Pons (tissue), 1 donor: ENCODE results near the gene SULF2.

Experiments
- DNase-seq: peaks from one replicate; pipeline ENCODE4 v3.0.0-alpha.2; 2016; ENCODE audit warnings: low spot score

SULF2 gene

GRCh38 chr20:47669152-47669425 lies 116.2 kb downstream of the SULF2 start:
- DNase-seq: no peak

GRCh38 chr20:47668313-47669151 lies 116.7 kb downstream of the SULF2 start:
- DNase-seq: no peak

GRCh38 chr20:47667531-47668312 lies 117.6 kb downstream of the SULF2 start:
- DNase-seq: no peak

GRCh38 chr20:47667086-47667485 lies 118.2 kb downstream of the SULF2 start:
- DNase-seq: no peak

- no peak for DNase-seq
Measured at GRCh38 chr20:47666304-47666703, 119.0 kb downstream of the SULF2 start.

GRCh38 chr20:47665221-47665991 lies 119.9 kb downstream of the SULF2 start:
- no peak for DNase-seq

GRCh38 chr20:47664744-47665143 lies 120.5 kb downstream of the SULF2 start:
- no peak for DNase-seq

GRCh38 chr20:47664068-47664437 lies 121.2 kb downstream of the SULF2 start:
- DNase-seq: no peak

GRCh38 chr20:47663354-47664067 lies 121.8 kb downstream of the SULF2 start:
- peak; percentile 71 for DNase-seq

- DNase-seq: no peak
Measured at GRCh38 chr20:47662483-47663353, 122.6 kb downstream of the SULF2 start.

GRCh38 chr20:47661714-47662113 lies 123.6 kb downstream of the SULF2 start:
- DNase-seq: no peak

GRCh38 chr20:47660983-47661700 lies 124.1 kb downstream of the SULF2 start:
- no peak for DNase-seq

- no peak for DNase-seq
Measured at GRCh38 chr20:47660602-47660905, 124.7 kb downstream of the SULF2 start.

- no peak for DNase-seq
Measured at GRCh38 chr20:47659904-47660601, 125.2 kb downstream of the SULF2 start.

GRCh38 chr20:47656318-47656717 lies 129.0 kb downstream of the SULF2 start:
- DNase-seq: no peak

GRCh38 chr20:47655635-47656034 lies 129.6 kb downstream of the SULF2 start:
- DNase-seq: no peak

- no peak for DNase-seq
Measured at GRCh38 chr20:47654370-47654769, 130.9 kb downstream of the SULF2 start.

- no peak for DNase-seq
Measured at GRCh38 chr20:47653869-47654268, 131.4 kb downstream of the SULF2 start.

- no peak for DNase-seq
Measured at GRCh38 chr20:47652794-47653193, 132.5 kb downstream of the SULF2 start.

- no peak for DNase-seq
Measured at GRCh38 chr20:47652301-47652700, 133.0 kb downstream of the SULF2 start.
